G401.6 (cell line): ENCODE measurements around the gene LRP5.

Source experiments
- FAIRE-seq: peaks from 2 replicates; lab custom pipeline; 2012; peaks lifted over from hg19 to GRCh38; lab: Jason Lieb, UNC

Gene LRP5

GRCh38 chr11:68371171-68372041 is 59.0 kb downstream of the LRP5 start:
- FAIRE-seq, result no peak

GRCh38 chr11:68372114-68372513 is 59.7 kb downstream of the LRP5 start:
- no peak for FAIRE-seq

- FAIRE-seq, result no peak
Measured at GRCh38 chr11:68372625-68373024, 60.2 kb downstream of the LRP5 start.

GRCh38 chr11:68373189-68373814 is 60.9 kb downstream of the LRP5 start:
- FAIRE-seq, result no peak

- FAIRE-seq, result no peak
Measured at GRCh38 chr11:68373815-68374501, 61.6 kb downstream of the LRP5 start.

GRCh38 chr11:68374531-68374930 is 62.1 kb downstream of the LRP5 start:
- FAIRE-seq, result no peak

GRCh38 chr11:68375337-68375736 is 62.9 kb downstream of the LRP5 start:
- FAIRE-seq, result no peak

GRCh38 chr11:68375766-68376165 is 63.4 kb downstream of the LRP5 start:
- no peak for FAIRE-seq

GRCh38 chr11:68377389-68377795 is 65.0 kb downstream of the LRP5 start:
- no peak for FAIRE-seq

GRCh38 chr11:68379206-68379605 is 66.8 kb downstream of the LRP5 start:
- FAIRE-seq, result no peak

- FAIRE-seq, result no peak
Measured at GRCh38 chr11:68380786-68381622, 68.6 kb downstream of the LRP5 start.

- FAIRE-seq, result no peak
Measured at GRCh38 chr11:68381716-68382115, 69.3 kb downstream of the LRP5 start.

- FAIRE-seq, result no peak
Measured at GRCh38 chr11:68382358-68382998, 70.1 kb downstream of the LRP5 start.

GRCh38 chr11:68383976-68384501 is 71.6 kb downstream of the LRP5 start:
- no peak for FAIRE-seq

GRCh38 chr11:68384530-68385081 is 72.2 kb downstream of the LRP5 start:
- no peak for FAIRE-seq

- no peak for FAIRE-seq
Measured at GRCh38 chr11:68385128-68385527, 72.7 kb downstream of the LRP5 start.

GRCh38 chr11:68386331-68386978 is 74.1 kb downstream of the LRP5 start:
- no peak for FAIRE-seq

- no peak for FAIRE-seq
Measured at GRCh38 chr11:68387840-68388239, 75.4 kb downstream of the LRP5 start.

- FAIRE-seq, result no peak
Measured at GRCh38 chr11:68388595-68389198, 76.3 kb downstream of the LRP5 start.

GRCh38 chr11:68390315-68390714 is 77.9 kb downstream of the LRP5 start:
- FAIRE-seq, result no peak
